HCT116 (cell line): ENCODE results near the gene PTGR1. TPM values are rescaled to one million over a fixed set of nuclear protein-coding genes. Genes with fewer than 3 reads are reported as not detected.

ENCODE experiments used
- ATAC-seq: fragments of 200-7000 bp; cut with Tn5 transposase; 2 replicates; pipeline ENCODE4 v1.9.1; 2020; ENCODE audit warnings: mild to moderate bottlenecking, moderate library complexity
- BruUV-seq: library from RNA; stranded (reverse); fragments of 400-500 nt; replicated peaks from 2 replicates; lab custom pipeline; 2021; lab: Mats Ljungman, UMichigan
- CTCF ChIA-PET: fragments of 300-600 bp; sonication (Branson Sonifier 250); formaldehyde crosslinking; loops from one replicate; lab custom pipeline; 2021; ENCODE audit warnings: antibody characterized with exemption; lab: Charles Lee
- POLR2A ChIA-PET: fragments of 300-600, 350-600 bp; sonication (Branson Sonifier 250); formaldehyde crosslinking; loops from one replicate; lab custom pipeline; 2021; ENCODE audit warnings: antibody characterized with exemption; lab: Charles Lee
- RAD21 ChIA-PET, 2 experiments: fragments of 300-600 bp; sonication (Branson Sonifier 250); formaldehyde crosslinking; loops; one replicate each; lab custom pipeline; 2023; ENCODE audit warnings: low total read pairs in 2 of 2; ENCODE audit not compliant: uncharacterized antibody in 2 of 2, unreplicated experiment in 2 of 2, low non-redundant PET in 1 of 2; lab: Charles Lee
- DNase-seq: peaks from one replicate; pipeline ENCODE4 v3.0.0-alpha.2; 2010; ENCODE audit warnings: low read depth, low spot score
- H2AFZ ChIP-seq: fragments of 200-600 bp; shearing (Covaris generic), sonication (generic); 2 replicates; pipeline ENCODE4 v1.6.1; 2017; ENCODE audit warnings: low read depth, mixed run types, mixed read lengths, antibody characterized with exemption, low read length; ENCODE audit not compliant: poor library complexity, severe bottlenecking
- H3K27ac ChIP-seq: 2 replicates; pipeline ENCODE4 v1.5.1; 2012; ENCODE audit warnings: low read depth, low read length
- H3K27me3 ChIP-seq: fragments of 200-600 bp; sonication (generic); 2 replicates; pipeline ENCODE4 v1.6.1; 2016; ENCODE audit warnings: mixed run types, low read length, mixed read lengths; ENCODE audit not compliant: insufficient read depth
- H3K36me3 ChIP-seq, 2 experiments: fragments of 200-500 bp in 1 of 2; fragments of 200-600 bp in 1 of 2; sonication (Bioruptor generic) in 1 of 2; sonication (generic) in 1 of 2; 2 replicates each; pipeline versions ENCODE4 v1.5.1 to v1.6.1; 2014 to 2016; ENCODE audit warnings: low read length in 2 of 2, inconsistent platforms in 1 of 2, mixed read lengths in 1 of 2, mixed run types in 1 of 2; ENCODE audit not compliant: insufficient read depth in 2 of 2, control insufficient read depth in 1 of 2
- H3K4me1 ChIP-seq, 2 experiments: fragments of 200-600 bp in 1 of 2; sonication (generic) in 1 of 2; 2 replicates each; pipeline versions ENCODE4 v1.5.1 to v1.6.1; 2012 to 2017; ENCODE audit warnings: low read length in 2 of 2, inconsistent platforms in 1 of 2, mild to moderate bottlenecking in 1 of 2, mixed read lengths in 1 of 2, mixed run types in 1 of 2, moderate library complexity in 1 of 2; ENCODE audit not compliant: insufficient read depth in 2 of 2, control insufficient read depth in 1 of 2
- H3K4me2 ChIP-seq: fragments of 200-600 bp; sonication (generic); 2 replicates; pipeline ENCODE4 v1.6.1; 2017; ENCODE audit warnings: mixed run types, low read length, mixed read lengths
- H3K4me3 ChIP-seq, 2 experiments: fragments of 200-600 bp in 1 of 2; sonication (generic) in 1 of 2; replicated peaks in 1 of 2; 2 replicates each; pipeline ENCODE4 v1.5.1; 2011 to 2016; ENCODE audit warnings: low read length in 2 of 2, control low read depth in 1 of 2, low read depth in 1 of 2, mild to moderate bottlenecking in 1 of 2, mixed read lengths in 1 of 2, mixed run types in 1 of 2
- H3K79me2 ChIP-seq: fragments of 200-600 bp; sonication (generic); 2 replicates; pipeline ENCODE4 v1.6.1; 2017; ENCODE audit warnings: mild to moderate bottlenecking, mixed run types, low read length, moderate library complexity, mixed read lengths; ENCODE audit not compliant: insufficient read depth
- H3K9ac ChIP-seq: fragments of 200-600 bp; sonication (generic); 2 replicates; pipeline ENCODE4 v1.6.1; 2016; ENCODE audit warnings: low read length, mixed read lengths
- H3K9me2 ChIP-seq: fragments of 200-600 bp; sonication (generic), shearing (Covaris generic); 2 replicates; pipeline ENCODE4 v1.6.1; 2017; ENCODE audit warnings: mixed run types, mild to moderate bottlenecking, moderate library complexity; ENCODE audit not compliant: insufficient read depth
- H3K9me3 ChIP-seq, 2 experiments: fragments of 200-500 bp in 1 of 2; fragments of 200-600 bp in 1 of 2; sonication (Bioruptor generic) in 1 of 2; sonication (generic) in 1 of 2; 2 replicates each; pipeline ENCODE4 v1.6.1; 2014 to 2017; ENCODE audit warnings: low read length in 2 of 2, mixed read lengths in 2 of 2, inconsistent platforms in 1 of 2, low read depth in 1 of 2, mild to moderate bottlenecking in 1 of 2, mixed run types in 1 of 2, moderate library complexity in 1 of 2; ENCODE audit not compliant: control insufficient read depth in 1 of 2, insufficient read depth in 1 of 2
- H4K20me1 ChIP-seq: fragments of 200-600 bp; sonication (generic), shearing (Covaris generic); 2 replicates; pipeline ENCODE4 v1.6.1; 2017; ENCODE audit warnings: mixed run types, mild to moderate bottlenecking, moderate library complexity; ENCODE audit not compliant: insufficient read depth
- CBX3 ChIP-seq: IDR thresholded peaks from 2 replicates; pipeline ENCODE4 v1.6.1; 2012; ENCODE audit warnings: low read depth
- CEBPB ChIP-seq: IDR thresholded peaks from 2 replicates; pipeline ENCODE4 v1.6.1; 2012; ENCODE audit warnings: low read depth
- CTCF ChIP-seq, 3 experiments: fragments of 200-600 bp in 1 of 3; sonication (generic) in 1 of 3; IDR thresholded peaks in 2 of 3; conservative IDR thresholded peaks in 1 of 3; 2 replicates each; pipeline ENCODE4 v1.5.1; 2012 to 2017; ENCODE audit warnings: low read depth in 2 of 3, low read length in 2 of 3, antibody characterized with exemption in 1 of 3, borderline replicate concordance in 1 of 3, control low read depth in 1 of 3, mild to moderate bottlenecking in 1 of 3, mixed read lengths in 1 of 3, mixed run types in 1 of 3, moderate library complexity in 1 of 3; ENCODE audit not compliant: insufficient read depth in 1 of 3
- EGR1 ChIP-seq: IDR thresholded peaks from 2 replicates; pipeline ENCODE4 v1.6.1; 2012; ENCODE audit warnings: low read depth
- ELF1 ChIP-seq: IDR thresholded peaks from 2 replicates; pipeline ENCODE4 v1.6.1; 2012; ENCODE audit warnings: low read depth, borderline replicate concordance
- EZH2 ChIP-seq: fragments of 200-600 bp; sonication (generic); IDR thresholded peaks from 2 replicates; pipeline ENCODE4 v1.6.1; 2017; ENCODE audit warnings: antibody characterized with exemption, mixed run types
- EZH2phosphoT487 ChIP-seq: fragments of 200-600 bp; IDR thresholded peaks from 2 replicates; pipeline ENCODE4 v1.6.1; 2018; ENCODE audit warnings: antibody characterized with exemption, borderline replicate concordance
- JUND ChIP-seq: IDR thresholded peaks from 2 replicates; pipeline ENCODE4 v1.6.1; 2012
- MAX ChIP-seq: IDR thresholded peaks from 2 replicates; pipeline ENCODE4 v1.6.1; 2012
- POLR2AphosphoS5 ChIP-seq: IDR thresholded peaks from 2 replicates; pipeline ENCODE4 v1.6.1; 2011; ENCODE audit warnings: mild to moderate bottlenecking, low read depth, low read length, moderate library complexity
- REST ChIP-seq: IDR thresholded peaks from 2 replicates; pipeline ENCODE4 v1.6.1; 2012; ENCODE audit warnings: low read depth
- SP1 ChIP-seq: IDR thresholded peaks from 2 replicates; pipeline ENCODE4 v1.6.1; 2012; ENCODE audit warnings: low read depth
- SRF ChIP-seq: IDR thresholded peaks from 2 replicates; pipeline ENCODE4 v1.6.1; 2012; ENCODE audit warnings: low read depth
- TCF7L2 ChIP-seq: IDR thresholded peaks from 2 replicates; pipeline ENCODE4 v1.7.0; 2011; ENCODE audit warnings: borderline replicate concordance, inconsistent platforms; ENCODE audit not compliant: insufficient read depth, insufficient read length; ENCODE audit errors: extremely low read depth
- YY1 ChIP-seq: IDR thresholded peaks from 2 replicates; pipeline ENCODE4 v1.6.1; 2011; ENCODE audit warnings: low read length, low read depth, moderate library complexity, mild to moderate bottlenecking; ENCODE audit not compliant: insufficient replicate concordance; ENCODE audit errors: extremely low read depth
- ZBTB33 ChIP-seq: IDR thresholded peaks from 2 replicates; pipeline ENCODE4 v1.6.1; 2011; ENCODE audit warnings: mild to moderate bottlenecking, low read length, moderate library complexity; ENCODE audit not compliant: insufficient replicate concordance; ENCODE audit errors: extremely low read depth
- ZFX ChIP-seq: fragments of 450-650 bp; IDR thresholded peaks from 2 replicates; pipeline ENCODE4 v1.6.1; 2017
- ZNF274 ChIP-seq: fragments of 200-500 bp; sonication (Bioruptor generic); IDR thresholded peaks from 2 replicates; pipeline ENCODE4 v1.6.1; 2014; ENCODE audit warnings: mild to moderate bottlenecking, low read depth, low read length, inconsistent platforms
- intact Hi-C: fragments of 100-400 bp; cut with micrococcal nuclease; formaldehyde crosslinking; loops from 2 replicates; pipeline ENCODE4 v1.10.0; 2022
- total RNA-seq: library from RNA; stranded (reverse); gene quantifications from one replicate; pipeline ENCODE4 v1.2.1, GENCODE V29; 2021; ENCODE audit not compliant: unreplicated experiment

PTGR1 gene
- total RNA-seq, 1 experiment from 2014 or later, result 53.9 TPM

GRCh38 chr9:111632695-111633388 is 33.4 kb upstream of the PTGR1 start:
- Histone ChIP-seq H3K9me3 (no peaks in the 10 kb centered on the region), H3K36me3 (0 out of 4 replicates have a peak, but pooled peaks cover 0 to 11% of the 10 kb centered on the region in 2 experiments), H2AFZ (no peak overlapping the region), H3K27me3 (no peaks in the 10 kb centered on the region), H3K4me1 (peaks cover 2 to 17% of the 10 kb centered on the region in 2 experiments; a peak in 2 of 4 replicates), H3K4me3 (peak overlapping the region; percentile 93), H3K79me2 (peaks cover 65% of the 10 kb centered on the region), H3K27ac (no peak overlapping the region), H3K9ac (peak overlapping the region; percentile 93), H3K4me2 (peak overlapping the region; percentile 75), H3K9me2 (no peaks in the 10 kb centered on the region), H4K20me1 (peaks cover 13% of the 10 kb centered on the region; the same call in 1 of the 2 replicates)
- no TSS peak for BruUV-seq
- no peak for DNase-seq
- RAD21 ChIA-PET, result no interaction called here
- ATAC-seq, result no peak
- POLR2A ChIA-PET, result interaction anchor here (0.5 kb wide), 1 partner anchor 11 kb away, joined by 3 read pairs; no protein-coding TSS in a partner anchor
- CTCF ChIA-PET, result interaction anchor here (1.0 kb wide), 1 partner anchor 11 kb away, joined by 3 read pairs; no protein-coding TSS in a partner anchor
- intact Hi-C loops, result loop anchor here (5.0 to 10.0 kb wide), 2 partner anchors 442 to 699 kb away; partner anchors contain the start of gene PTBP3
- no peak for TF ChIP-seq REST
- TF ChIP-seq SP1, result no peak
- no peak for TF ChIP-seq POLR2AphosphoS5
- TF ChIP-seq JUND, result no peak
- TF ChIP-seq MAX, result no peak
- TF ChIP-seq EZH2, result no peak
- no peak for TF ChIP-seq ZBTB33
- no peak for TF ChIP-seq EZH2phosphoT487
- no peak for TF ChIP-seq YY1
- TF ChIP-seq TCF7L2, result no peak
- no peak for TF ChIP-seq ZFX
- TF ChIP-seq ELF1, result no peak
- no peak for TF ChIP-seq CEBPB
- TF ChIP-seq CTCF (IDR thresholded peaks at IDR 0.05 in 2 of 3, conservative IDR thresholded peaks at IDR 0.05 in 1 of 3; ENCODE audit: borderline replicate concordance in 1 of 3, insufficient read depth in 1 of 3, low read depth in 2 of 3, low read length in 2 of 3), result no peak
- TF ChIP-seq EGR1, result no peak
- TF ChIP-seq SRF, result no peak
- TF ChIP-seq CBX3, result no peak
- no peak for TF ChIP-seq ZNF274
